Fibroblast of skin of abdomen (primary cell): ENCODE measurements around the gene CHAD.

Source experiments
- DNase-seq: peaks from one replicate; pipeline ENCODE4 v3.0.0-alpha.2; 2013

CHAD gene

DNA sequence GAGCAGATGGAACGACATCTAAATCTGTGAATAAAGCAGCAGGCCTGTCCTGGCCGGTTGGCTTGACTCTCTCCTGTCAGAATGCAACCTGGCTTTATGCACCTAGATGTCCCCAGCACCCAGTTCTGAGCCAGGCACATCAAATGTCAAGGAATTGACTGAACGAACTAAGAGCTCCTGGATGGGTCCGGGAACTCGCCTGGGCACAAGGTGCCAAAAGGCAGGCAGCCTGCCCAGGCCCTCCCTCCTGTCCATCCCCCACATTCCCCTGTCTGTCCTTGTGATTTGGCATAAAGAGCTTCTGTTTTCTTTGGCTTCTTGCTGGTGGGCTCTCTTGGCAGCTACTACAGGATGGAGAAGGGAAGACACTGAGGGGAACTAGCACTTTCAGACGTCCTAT is 5.8 kb upstream of the CHAD start:
- DNase-seq = no peak

- no peak for DNase-seq
Measured at GRCh38 chr17:50473901-50474300, 5.2 kb upstream of the CHAD start.

- DNase-seq = peak; percentile 26
Measured at GRCh38 chr17:50472761-50473161, 4.1 kb upstream of the CHAD start.

DNA sequence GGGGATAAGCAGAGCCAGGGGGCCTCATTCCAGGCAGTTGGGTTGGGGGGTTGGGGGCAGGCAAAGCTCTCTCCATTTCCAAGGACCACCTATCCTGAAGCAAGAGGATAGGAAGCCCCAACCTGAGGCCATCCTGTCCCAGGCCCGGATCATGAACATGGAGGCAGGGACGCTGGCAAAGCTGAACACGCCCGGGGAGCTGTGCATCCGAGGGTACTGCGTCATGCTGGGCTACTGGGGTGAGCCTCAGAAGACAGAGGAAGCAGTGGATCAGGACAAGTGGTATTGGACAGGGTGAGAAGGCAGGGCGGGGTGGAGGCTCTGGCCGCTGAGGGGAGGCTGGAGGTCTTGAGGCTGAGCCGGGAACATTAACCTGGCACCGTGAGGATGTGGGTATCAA is 3.6 kb upstream of the CHAD start:
- DNase-seq = no peak

GRCh38 chr17:50471009-50471905 is 2.6 kb upstream of the CHAD start:
- no peak for DNase-seq

DNA sequence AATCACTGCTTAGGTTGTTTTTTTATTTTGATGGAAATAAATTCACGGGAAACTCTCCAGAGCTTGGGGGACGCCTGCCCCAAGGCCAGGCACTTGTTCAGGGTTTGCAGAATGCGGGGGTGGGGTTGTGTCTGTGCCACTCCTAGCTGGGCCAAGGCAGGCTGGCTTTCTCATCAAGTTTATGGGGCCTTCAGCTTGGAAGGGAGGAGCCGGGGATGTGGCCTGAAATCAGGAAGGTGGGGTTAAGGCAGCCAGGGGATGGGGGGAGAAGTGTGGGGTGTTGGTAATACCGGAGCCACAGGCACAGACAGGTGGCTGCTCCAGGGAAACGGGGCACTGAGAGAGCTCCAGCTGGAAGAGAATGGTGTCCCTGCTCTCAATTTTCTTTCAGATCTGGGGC is 1.7 kb upstream of the CHAD start:
- no peak for DNase-seq

GRCh38 chr17:50469671-50470305 is 1.1 kb upstream of the CHAD start:
- no peak for DNase-seq

GRCh38 chr17:50469208-50469605 is 527 bp upstream of the CHAD start:
- DNase-seq = no peak

GRCh38 chr17:50467855-50468303 is 801 bp downstream of the CHAD start:
- DNase-seq = no peak

GRCh38 chr17:50467114-50467854 is 1.4 kb downstream of the CHAD start:
- DNase-seq = no peak

- DNase-seq = no peak
Measured at GRCh38 chr17:50466371-50467113, 2.1 kb downstream of the CHAD start.

DNA sequence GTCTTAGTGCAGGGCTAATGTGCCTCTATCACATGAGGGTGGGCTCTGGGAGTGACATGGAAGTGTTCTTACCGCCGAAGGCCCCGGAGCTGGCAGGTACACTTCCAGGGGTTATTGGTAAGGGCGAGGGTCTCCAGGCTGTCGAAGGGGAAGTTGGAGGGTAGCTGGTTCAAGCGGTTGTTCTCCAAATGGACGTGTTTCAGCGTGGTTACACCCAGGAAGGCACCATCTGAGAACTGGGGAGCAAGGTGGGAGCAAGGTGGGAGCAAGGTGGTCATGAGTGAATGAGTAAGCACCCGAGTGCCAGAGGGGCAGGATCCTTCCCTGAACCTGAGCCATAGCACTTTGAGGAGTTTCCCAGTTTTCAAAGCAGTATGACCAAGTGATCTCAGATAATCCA is 3.0 kb downstream of the CHAD start:
- DNase-seq = no peak

GRCh38 chr17:50465171-50465570 is 3.5 kb downstream of the CHAD start:
- DNase-seq = no peak

GRCh38 chr17:50464736-50465135 is 3.9 kb downstream of the CHAD start:
- no peak for DNase-seq

- no peak for DNase-seq
Measured at GRCh38 chr17:50464121-50464520, 4.6 kb downstream of the CHAD start.

DNA sequence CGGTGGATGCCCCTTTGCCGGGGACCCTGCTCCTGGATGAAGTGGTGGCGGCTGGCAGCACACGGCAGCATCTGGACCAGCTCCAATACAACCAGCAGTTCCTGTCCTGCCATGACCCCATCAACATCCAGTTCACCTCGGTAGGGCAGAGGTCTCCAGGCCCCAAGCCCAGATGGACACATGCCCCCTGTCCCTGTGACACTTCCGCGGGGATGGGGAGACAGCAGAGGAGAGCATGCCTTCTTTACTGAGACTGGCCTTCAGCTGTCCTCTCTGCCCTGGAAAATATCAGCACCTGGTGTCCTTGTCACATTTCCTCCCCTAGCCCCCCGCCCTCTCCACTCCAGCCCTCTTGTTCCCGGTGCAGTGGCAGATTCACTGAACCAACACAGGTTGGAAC is 6.2 kb downstream of the CHAD start:
- no peak for DNase-seq

DNA sequence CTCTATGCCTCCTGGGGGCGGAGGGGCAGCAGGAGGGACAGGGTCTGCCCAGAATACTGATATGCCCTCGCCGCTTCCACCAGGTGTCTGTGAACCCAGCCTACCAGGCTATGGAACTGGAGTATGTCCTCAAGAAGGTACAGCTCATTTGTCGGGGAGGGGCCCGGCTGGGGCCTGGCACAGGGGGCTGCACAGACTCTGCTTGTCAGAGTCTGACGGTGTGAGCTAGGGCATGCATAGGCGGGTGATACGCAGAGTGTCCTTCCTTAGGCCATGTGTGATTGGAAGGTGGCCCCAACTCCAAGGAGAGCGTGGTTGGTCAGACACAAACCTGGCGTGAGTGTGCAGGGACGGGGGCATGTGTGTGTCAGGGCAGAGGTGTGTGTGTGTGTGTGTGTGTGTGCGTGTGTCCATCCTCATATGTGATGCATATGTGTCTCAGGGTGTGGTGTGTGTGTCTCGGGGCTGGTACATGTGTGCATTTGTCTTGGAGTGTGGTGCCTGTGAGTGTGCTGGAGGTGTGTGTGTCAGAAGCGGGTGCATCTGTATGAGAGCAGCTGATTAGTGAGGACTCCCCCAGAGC is 7.0 kb downstream of the CHAD start:
- no peak for DNase-seq

- DNase-seq = no peak
Measured at GRCh38 chr17:50460831-50461526, 7.7 kb downstream of the CHAD start.

DNA sequence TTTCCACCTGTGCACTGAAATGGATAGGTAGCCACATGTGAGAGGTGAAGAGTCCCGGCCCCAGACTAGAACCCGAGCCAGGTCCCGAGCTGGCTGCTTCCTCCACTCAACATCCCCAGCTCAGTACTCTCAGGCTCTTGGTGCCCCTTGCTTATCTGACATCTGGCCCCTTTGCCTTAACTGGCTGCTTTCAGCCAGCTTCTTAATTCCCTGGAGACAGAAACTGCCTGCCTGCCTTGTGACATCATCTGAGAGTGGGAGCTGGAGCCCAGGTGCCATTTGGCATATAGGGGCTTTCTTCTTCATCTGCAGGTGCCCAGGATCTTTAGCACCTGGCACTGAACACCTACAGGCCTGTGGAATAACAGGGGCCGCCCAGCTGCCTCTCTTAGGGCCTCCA is 8.9 kb downstream of the CHAD start:
- DNase-seq = no peak

DNA sequence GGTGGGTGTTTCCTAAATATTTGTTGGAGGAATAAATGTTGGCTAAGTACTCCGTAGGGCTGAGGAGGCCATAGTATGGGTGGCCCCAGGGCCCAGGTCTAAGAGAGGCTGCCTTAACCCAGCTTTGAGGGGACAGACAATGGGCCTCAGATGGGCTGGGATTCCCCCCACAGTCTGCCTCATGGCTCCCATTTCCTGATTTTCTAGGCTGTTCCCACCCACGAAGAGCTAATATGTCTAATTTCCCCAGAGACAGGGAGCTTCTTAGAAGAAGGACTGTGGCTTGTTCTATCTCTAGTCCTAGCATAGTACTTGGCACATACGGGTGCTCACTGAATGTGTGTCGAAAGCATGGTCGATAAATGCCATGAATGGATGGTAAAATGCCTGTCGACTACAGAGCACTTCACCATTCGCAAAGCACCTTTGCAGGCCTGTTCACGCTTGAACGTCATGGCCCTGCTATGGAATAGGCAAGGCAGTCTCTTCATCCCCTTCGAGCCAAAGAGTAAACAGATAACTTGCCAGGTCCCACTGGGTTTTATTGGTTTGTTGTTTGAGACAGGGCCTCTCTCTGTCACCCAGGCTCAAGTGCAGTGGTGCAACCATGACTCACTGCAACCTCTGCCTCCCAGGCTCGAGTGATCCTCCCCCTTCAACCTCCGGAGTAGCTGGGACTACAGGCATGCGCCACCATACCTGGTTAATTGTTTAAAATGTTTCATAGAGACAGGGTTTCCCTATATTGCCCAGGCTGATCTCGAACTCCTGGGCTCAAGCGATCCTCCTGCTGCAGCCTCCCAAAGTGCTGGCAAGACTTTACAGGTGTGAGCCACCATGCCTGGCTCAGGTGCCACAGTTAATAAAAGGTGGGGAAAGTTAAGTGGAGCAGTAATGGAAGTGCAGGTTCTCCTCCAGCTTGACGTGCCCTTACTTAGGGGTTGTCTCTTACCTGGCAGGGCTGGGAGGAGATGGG is 9.7 kb downstream of the CHAD start:
- no peak for DNase-seq
